NCI-H2081 treated with DMSO at 0.1 percent for 48 hours (cell line): ENCODE measurements around the gene KLHL3.

Source experiments
- DNase-seq: peaks from one replicate; lab custom pipeline; 2025; lab: John Stamatoyannopoulos, UW

Gene KLHL3

GRCh38 chr5:137630972-137631370 lies 104.9 kb downstream of the KLHL3 start:
- DNase-seq: no peak

DNA sequence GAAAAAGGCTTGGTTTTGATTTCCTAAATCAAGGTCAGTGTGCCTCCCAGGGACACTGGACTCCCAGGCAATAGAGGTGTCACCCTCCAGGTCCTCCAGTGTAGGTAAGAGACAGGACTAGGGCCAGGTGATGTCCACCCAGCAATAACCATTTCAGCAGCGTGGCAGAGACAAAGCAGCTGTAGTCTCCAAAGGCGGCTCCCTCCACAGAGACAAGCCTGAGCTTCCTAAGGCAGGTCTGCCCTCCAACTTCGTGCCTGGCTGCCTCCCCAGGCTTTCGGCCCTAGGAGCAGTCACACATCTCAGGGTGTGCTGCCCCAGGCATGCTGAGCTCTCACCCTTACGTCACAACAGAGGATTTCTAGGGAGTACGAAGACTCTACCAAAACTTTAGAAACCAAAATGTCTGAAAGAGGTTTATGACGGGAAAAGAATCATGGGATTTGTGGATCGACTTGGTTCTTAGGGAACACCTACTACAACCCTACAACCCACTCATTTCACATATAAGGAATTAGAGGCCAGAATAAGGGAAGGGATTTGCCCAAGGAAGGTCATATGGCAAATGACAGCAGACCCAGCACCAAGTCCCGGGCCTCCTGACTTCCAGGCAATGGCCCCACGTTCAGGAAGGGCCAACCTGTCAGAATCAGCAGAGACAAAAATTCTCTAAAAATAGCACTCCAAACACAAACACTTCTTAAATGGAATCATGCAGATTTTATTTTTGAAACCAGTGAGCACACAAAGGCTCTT lies 105.5 kb downstream of the KLHL3 start:
- DNase-seq: no peak

- no peak for DNase-seq
Observed at GRCh38 chr5:137629646-137630045, 106.2 kb downstream of the KLHL3 start.

- no peak for DNase-seq
Observed at GRCh38 chr5:137627706-137628105, 108.2 kb downstream of the KLHL3 start.

GRCh38 chr5:137627293-137627692 lies 108.6 kb downstream of the KLHL3 start:
- no peak for DNase-seq

DNA sequence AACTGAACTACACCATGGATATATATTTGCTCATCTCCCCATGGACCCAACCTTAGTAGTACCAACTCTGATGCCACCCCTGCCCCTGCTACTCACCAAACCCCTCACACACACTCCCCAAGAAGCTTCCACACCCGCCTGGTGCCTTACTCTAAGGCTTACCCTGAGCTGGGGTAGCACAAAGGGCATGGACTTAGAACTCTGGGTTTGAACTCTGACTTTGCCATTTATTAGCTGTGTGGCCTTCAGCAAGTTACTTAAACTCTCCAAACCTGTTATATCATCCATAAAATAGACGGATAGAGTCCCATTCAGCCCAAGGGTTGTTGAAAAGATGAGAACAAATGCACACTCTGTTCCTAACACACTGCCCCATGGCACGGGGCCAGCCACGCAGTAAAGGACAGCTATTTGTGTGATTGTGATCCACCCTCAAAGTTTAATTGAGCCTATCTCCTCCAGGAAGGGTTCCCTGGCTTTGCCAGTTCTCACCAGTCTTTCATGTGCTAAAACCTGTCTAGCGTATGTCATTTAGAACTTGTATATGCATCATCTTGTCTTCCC lies 111.0 kb downstream of the KLHL3 start:
- no peak for DNase-seq

DNA sequence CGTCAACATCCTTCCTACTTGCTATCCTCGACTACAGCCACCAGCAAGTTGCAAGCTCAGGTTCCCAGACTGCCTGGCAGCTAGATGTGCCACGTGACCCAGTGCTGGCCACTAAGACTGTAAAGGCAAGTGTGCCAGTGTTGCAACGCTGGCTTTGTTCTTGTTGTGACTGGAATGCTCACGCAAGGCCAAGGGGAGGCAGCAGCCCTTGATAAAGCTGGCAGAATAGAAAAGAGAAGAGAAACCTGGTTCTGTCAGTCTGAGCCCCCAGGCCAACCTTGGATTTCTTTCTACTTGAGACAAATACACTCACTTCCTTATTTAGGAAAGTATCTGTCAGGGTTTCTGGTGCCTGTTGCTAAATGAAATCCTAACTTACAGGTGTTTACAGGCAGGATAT lies 113.0 kb downstream of the KLHL3 start:
- no peak for DNase-seq

GRCh38 chr5:137621861-137622823 lies 113.7 kb downstream of the KLHL3 start:
- no peak for DNase-seq

DNA sequence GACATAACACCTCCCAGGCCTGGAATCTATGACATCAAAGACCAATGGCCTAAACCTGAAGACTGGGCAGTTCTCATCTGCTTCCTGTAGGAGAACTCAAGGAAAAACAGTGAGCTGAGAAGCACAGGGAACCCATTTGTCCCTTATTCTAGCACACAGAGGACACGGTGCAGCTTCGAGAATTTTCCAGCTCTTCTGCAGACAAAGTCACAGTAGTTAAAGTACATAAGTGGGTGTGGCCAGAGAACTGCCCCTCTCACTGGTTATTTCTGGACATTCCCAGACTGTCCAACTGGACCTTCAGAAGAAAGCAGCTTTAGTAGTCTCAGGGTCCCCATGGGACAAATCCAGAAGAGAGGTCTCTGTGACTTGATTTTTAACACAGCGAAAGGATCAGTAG lies 114.6 kb downstream of the KLHL3 start:
- no peak for DNase-seq

GRCh38 chr5:137619191-137619870 lies 116.6 kb downstream of the KLHL3 start:
- DNase-seq: no peak

- DNase-seq: no peak
Observed at GRCh38 chr5:137618476-137618875, 117.4 kb downstream of the KLHL3 start.

DNA sequence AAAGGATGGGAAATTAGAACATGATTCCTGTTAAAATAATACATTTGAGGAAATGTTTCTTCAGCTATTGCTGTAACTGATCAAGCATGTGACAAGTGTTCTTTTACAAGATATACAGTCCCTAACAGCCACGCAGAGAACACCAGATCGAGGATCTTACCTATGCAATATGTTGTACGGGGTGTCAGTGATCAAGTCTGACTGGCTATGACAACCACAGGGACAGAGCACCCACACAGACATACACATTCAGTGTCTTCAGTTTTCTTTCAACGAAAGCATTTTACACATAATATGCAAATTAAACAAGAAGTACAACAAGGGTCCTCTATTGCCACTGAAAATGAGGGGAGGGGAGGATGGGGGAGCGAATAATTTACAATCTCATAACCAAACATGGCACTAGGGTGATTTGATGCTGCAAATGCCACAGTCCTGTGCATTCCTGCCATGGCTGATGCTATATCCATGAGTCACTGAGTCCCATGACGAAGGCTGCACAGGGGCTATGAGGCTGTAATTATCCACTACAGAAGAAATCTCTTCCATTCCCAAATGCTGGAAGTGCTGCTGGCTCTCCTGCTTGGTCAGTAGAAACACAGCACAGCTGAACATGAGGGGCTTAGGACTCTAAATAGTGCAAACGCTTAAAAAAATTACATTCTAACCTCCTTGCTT lies 118.2 kb downstream of the KLHL3 start:
- DNase-seq: no peak

GRCh38 chr5:137616046-137616445 lies 119.8 kb downstream of the KLHL3 start:
- no peak for DNase-seq

DNA sequence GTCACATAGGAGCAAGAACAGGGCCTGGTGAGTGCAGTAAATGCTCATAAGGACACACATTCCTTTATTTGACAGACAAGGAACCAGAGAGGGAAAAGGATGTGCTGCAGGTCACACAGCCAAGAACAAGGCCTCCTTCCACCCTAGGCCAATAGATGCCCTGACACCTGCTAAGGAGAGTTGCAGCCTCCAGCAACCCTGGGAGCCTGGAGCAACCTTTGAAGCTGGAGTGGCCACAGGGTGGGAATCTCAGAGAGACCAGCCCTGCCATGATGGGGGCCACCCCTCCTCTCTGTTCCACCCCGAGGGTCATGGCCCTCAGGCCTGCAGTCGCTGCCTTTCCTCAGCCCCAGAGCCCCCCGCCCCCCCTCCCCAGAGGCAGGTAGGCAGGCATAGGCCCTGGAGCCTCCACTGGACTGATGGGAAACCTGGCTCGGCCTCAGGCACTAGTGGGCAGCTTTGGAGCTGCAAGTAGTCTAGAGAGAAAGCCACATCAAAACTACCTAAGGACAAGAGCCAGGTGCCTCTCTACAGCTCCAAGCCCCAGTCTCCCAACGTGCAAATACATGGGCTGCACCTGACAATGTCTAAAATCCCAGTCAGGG lies 120.6 kb downstream of the KLHL3 start:
- no peak for DNase-seq

DNA sequence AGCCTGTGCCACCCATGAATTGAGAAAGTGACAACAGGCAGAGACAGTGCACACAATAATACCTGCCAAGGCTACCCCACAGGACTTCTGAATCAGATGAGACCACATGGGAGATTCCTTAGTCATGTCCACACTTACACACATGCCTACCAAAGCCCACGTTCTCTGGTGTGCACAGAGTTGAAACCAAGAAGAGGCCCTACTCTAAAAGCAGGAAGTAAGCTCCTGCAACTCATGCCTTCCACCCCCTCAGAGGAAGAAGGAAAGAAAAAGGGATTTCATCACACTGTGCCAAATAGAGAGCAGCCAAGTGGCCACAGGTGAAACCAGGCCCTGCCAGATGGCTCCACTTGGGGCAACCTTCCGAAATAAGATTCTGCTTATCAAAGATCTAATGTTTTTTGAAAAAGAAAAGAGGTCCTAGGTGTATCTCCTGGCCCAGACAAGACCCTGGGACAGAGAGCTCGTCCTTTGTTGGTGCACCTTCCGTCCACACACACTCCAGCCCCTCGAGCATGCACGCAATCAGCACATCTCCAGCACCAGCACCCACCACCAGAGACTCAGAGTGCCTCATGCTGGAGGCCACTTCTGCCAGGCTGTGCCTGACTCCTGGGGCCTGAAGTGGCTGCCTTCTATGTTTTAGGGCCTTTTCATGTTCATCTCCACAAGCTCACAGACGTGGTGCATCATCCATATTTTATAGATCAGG lies 122.2 kb downstream of the KLHL3 start:
- DNase-seq: no peak

- no peak for DNase-seq
Observed at GRCh38 chr5:137612576-137612975, 123.3 kb downstream of the KLHL3 start.

GRCh38 chr5:137611794-137612435 lies 124.0 kb downstream of the KLHL3 start:
- no peak for DNase-seq

DNA sequence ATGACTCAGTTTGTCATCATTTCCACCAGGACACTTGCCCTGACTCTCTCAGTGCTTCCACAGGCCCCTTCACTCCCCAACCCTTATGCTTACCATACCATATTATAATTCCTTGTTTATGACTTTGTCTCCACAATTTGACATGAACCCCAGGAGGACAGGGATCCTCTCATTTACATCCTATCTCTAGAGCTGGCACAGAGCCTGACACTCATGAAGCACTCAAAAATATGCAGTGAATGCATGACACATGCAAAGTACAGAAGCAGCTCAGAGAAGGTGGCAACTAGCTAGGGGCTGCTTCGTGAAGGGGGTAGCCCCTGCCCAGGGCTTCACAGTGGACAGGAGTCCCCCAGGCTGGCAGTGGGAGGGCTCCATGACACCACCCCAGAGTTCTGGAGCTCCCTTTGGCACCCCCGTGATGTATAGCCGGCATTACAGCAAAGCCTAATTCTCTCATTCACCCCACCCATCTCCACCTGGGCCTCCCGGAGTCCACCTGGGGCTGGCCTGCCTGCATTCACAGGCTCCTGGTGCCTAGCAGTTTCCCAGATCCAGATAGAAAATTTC lies 124.8 kb downstream of the KLHL3 start:
- no peak for DNase-seq

DNA sequence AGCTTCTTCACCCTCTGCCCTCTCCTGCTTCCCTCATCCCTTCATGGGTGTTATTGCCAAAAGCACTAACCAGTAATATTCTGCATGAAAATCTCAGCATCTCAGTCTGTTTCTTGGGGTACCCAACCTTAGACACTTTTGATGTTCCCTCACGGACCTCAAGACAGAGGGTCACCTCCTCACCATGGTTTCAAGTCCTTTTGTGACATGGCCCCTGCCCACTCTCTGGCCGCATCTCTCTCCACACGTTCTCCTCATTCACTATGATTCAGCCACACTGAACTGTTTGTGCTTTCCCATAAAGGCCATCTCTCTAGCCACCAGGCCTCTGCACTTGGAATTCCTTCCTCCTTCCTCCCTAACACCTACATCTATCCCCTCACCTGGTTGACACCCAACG lies 125.3 kb downstream of the KLHL3 start:
- no peak for DNase-seq

DNA sequence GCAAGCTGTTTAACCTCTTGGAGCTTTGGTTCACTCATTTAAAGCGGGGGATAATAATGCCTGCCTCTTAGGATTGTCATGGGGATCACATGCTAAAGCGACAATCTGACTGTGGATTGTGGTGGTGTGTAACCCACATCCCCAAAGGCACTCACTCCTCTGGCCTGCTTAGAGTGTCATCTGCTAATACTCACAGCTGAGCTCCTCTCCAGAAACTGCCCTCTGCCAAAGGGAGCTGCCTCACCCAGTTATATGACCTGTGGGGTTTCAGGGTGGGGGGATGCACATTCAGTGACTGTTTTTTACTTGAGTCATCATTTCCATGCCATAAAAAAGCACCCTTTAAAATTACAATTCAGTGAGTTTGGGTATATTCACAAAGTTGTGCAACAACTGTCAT lies 126.8 kb downstream of the KLHL3 start:
- no peak for DNase-seq
